H1 (cell line): Measurements from ENCODE around the gene CTNNBL1. TPM values are rescaled to one million over a fixed set of nuclear protein-coding genes. Genes with fewer than 3 reads are reported as not detected.

Experiments
- CTCF ChIA-PET: fragments of 300-600 bp; sonication (Branson Sonifier 250); formaldehyde crosslinking; loops from one replicate; lab custom pipeline; 2021; ENCODE audit not compliant: partially characterized antibody; lab: Charles Lee
- POLR2A ChIA-PET: fragments of 300-600 bp; sonication (Branson Sonifier 250); formaldehyde crosslinking; loops from one replicate; lab custom pipeline; 2021; ENCODE audit warnings: inconsistent platforms; ENCODE audit not compliant: partially characterized antibody; lab: Charles Lee
- DNase-seq, 2 experiments: peaks; one replicate each; pipeline versions ENCODE4 v3.0.0 to v3.0.0-alpha.2; 2010 to 2022; ENCODE audit warnings: low spot score in 2 of 2, low read depth in 1 of 2, mixed read lengths in 1 of 2
- FAIRE-seq: peaks from 2 replicates; lab custom pipeline; 2011; peaks lifted over from hg19 to GRCh38; lab: Jason Lieb, UNC
- H2AFZ ChIP-seq: 2 replicates; pipeline ENCODE4 v1.8.1; 2012; ENCODE audit warnings: low read length, inconsistent platforms
- H2AK5ac ChIP-seq: 2 replicates; pipeline ENCODE4 v1.6.1; 2013; ENCODE audit warnings: low read depth, low read length
- H2BK120ac ChIP-seq: replicated peaks from 2 replicates; pipeline ENCODE3; 2013; ENCODE audit warnings: low read depth, low read length, inconsistent platforms
- H2BK12ac ChIP-seq: 2 replicates; pipeline ENCODE4 v1.6.1; 2013; ENCODE audit warnings: low read depth, low read length
- H2BK15ac ChIP-seq: 2 replicates; pipeline ENCODE4 v1.6.1; 2013; ENCODE audit warnings: low read length
- H2BK20ac ChIP-seq: 2 replicates; pipeline ENCODE4 v1.6.1; 2013; ENCODE audit warnings: low read length
- H2BK5ac ChIP-seq: 2 replicates; pipeline ENCODE4 v1.6.1; 2013; ENCODE audit warnings: low read depth, low read length
- H3K14ac ChIP-seq: 2 replicates; pipeline ENCODE4 v1.6.1; 2013; ENCODE audit warnings: inconsistent platforms; ENCODE audit not compliant: insufficient read length
- H3K18ac ChIP-seq: 2 replicates; pipeline ENCODE4 v1.6.1; 2013; ENCODE audit warnings: low read length; ENCODE audit errors: extremely low read depth
- H3K23ac ChIP-seq: 2 replicates; pipeline ENCODE4 v1.6.1; 2013; ENCODE audit warnings: inconsistent platforms; ENCODE audit not compliant: insufficient read length
- H3K23me2 ChIP-seq: 2 replicates; pipeline ENCODE4 v1.6.1; 2013; ENCODE audit warnings: low read depth, low read length
- H3K27ac ChIP-seq: 2 replicates; pipeline ENCODE4 v1.6.1; 2011; ENCODE audit warnings: low read depth, low read length, inconsistent platforms
- H3K27me3 ChIP-seq, 4 experiments: replicated peaks in 1 of 4; 1 replicate in 1 of 4; 2 replicates in 3 of 4; pipeline versions ENCODE4 v1.6.1 to v1.8.1; 2011 to 2013; ENCODE audit warnings: low read length in 3 of 4, mild to moderate bottlenecking in 3 of 4, inconsistent platforms in 2 of 4, mixed read lengths in 2 of 4, moderate library complexity in 1 of 4; ENCODE audit not compliant: control insufficient read depth in 3 of 4, insufficient read depth in 3 of 4; ENCODE audit errors: extremely low read depth in 1 of 4
- H3K36me3 ChIP-seq, 4 experiments: 2 replicates each; pipeline versions ENCODE4 v1.6.1 to v1.8.1; 2011 to 2013; ENCODE audit warnings: mild to moderate bottlenecking in 4 of 4, low read length in 3 of 4, moderate library complexity in 2 of 4, control low read depth in 1 of 4, inconsistent platforms in 1 of 4; ENCODE audit not compliant: insufficient read depth in 4 of 4, control insufficient read depth in 2 of 4
- H3K4ac ChIP-seq: replicated peaks from 2 replicates; pipeline ENCODE3; 2013; ENCODE audit warnings: low read length, low read depth, mixed read lengths, inconsistent platforms; ENCODE audit not compliant: insufficient read length
- H3K4me1 ChIP-seq, 4 experiments: replicated peaks in 1 of 4; 1 replicate in 1 of 4; 2 replicates in 3 of 4; pipeline versions ENCODE4 v1.6.1 to v1.8.1; 2011 to 2013; ENCODE audit warnings: low read length in 3 of 4, inconsistent platforms in 2 of 4, mixed read lengths in 1 of 4; ENCODE audit not compliant: insufficient read depth in 4 of 4, control insufficient read depth in 3 of 4
- H3K4me2 ChIP-seq, 2 experiments: 2 replicates each; pipeline versions ENCODE4 v1.6.1 to v1.8.1; 2011 to 2013; ENCODE audit warnings: low read depth in 2 of 2, low read length in 2 of 2, control low read depth in 1 of 2, inconsistent platforms in 1 of 2, mild to moderate bottlenecking in 1 of 2; ENCODE audit not compliant: insufficient read depth in 1 of 2
- H3K4me3 ChIP-seq, 4 experiments: fragments of 200-600, 300-600 bp in 1 of 4; sonication (generic), shearing (Covaris generic), sonication (Bioruptor Twin) in 1 of 4; 2 replicates each; pipeline versions ENCODE4 v1.5.1 to v1.8.1; 2011 to 2016; ENCODE audit warnings: low read length in 4 of 4, low read depth in 3 of 4, control low read depth in 2 of 4, inconsistent platforms in 2 of 4, mild to moderate bottlenecking in 2 of 4, mixed read lengths in 1 of 4, moderate library complexity in 1 of 4; ENCODE audit not compliant: insufficient read depth in 2 of 4; ENCODE audit errors: extremely low read depth in 1 of 4
- H3K56ac ChIP-seq: replicated peaks from 2 replicates; pipeline ENCODE3; 2013; ENCODE audit warnings: low read depth, mild to moderate bottlenecking, mixed read lengths, low read length, inconsistent platforms; ENCODE audit not compliant: insufficient read length
- H3K79me1 ChIP-seq: 2 replicates; pipeline ENCODE4 v1.6.1; 2013; ENCODE audit warnings: low read depth, low read length, control low read depth
- H3K79me2 ChIP-seq, 2 experiments: 2 replicates each; pipeline versions ENCODE4 v1.6.1 to v1.8.1; 2012 to 2013; ENCODE audit warnings: low read length in 2 of 2, mild to moderate bottlenecking in 2 of 2, inconsistent platforms in 1 of 2; ENCODE audit not compliant: insufficient read depth in 2 of 2, control insufficient read depth in 1 of 2
- H3K9ac ChIP-seq, 4 experiments: replicated peaks in 1 of 4; 1 replicate in 1 of 4; 2 replicates in 3 of 4; pipeline versions ENCODE4 v1.6.1 to v1.8.1; 2011 to 2013; ENCODE audit warnings: low read depth in 3 of 4, low read length in 3 of 4, control low read depth in 2 of 4, mild to moderate bottlenecking in 2 of 4, moderate library complexity in 2 of 4, inconsistent platforms in 1 of 4; ENCODE audit errors: extremely low read depth in 1 of 4
- H3K9me3 ChIP-seq, 2 experiments: 2 replicates each; pipeline versions ENCODE4 v1.6.1 to v1.8.1; 2012 to 2013; ENCODE audit warnings: mild to moderate bottlenecking in 2 of 2, moderate library complexity in 2 of 2, control low read depth in 1 of 2, inconsistent platforms in 1 of 2, low read depth in 1 of 2, low read length in 1 of 2, mixed read lengths in 1 of 2; ENCODE audit not compliant: insufficient read depth in 2 of 2
- H4K20me1 ChIP-seq, 2 experiments: replicated peaks in 1 of 2; 2 replicates each; pipeline versions ENCODE3 to v1.8.1; 2011 to 2013; ENCODE audit warnings: inconsistent platforms in 2 of 2, low read length in 2 of 2, mild to moderate bottlenecking in 1 of 2; ENCODE audit not compliant: insufficient read depth in 2 of 2, control insufficient read depth in 1 of 2
- H4K5ac ChIP-seq: 2 replicates; pipeline ENCODE4 v1.6.1; 2013; ENCODE audit warnings: low read length, low read depth, mixed read lengths, inconsistent platforms; ENCODE audit not compliant: insufficient read length
- H4K8ac ChIP-seq: 2 replicates; pipeline ENCODE4 v1.8.0; 2013; ENCODE audit warnings: mild to moderate bottlenecking, moderate library complexity, low read length, inconsistent platforms; ENCODE audit not compliant: insufficient read depth; ENCODE audit errors: extremely low read depth
- H4K91ac ChIP-seq: replicated peaks from 2 replicates; pipeline ENCODE3; 2013; ENCODE audit warnings: low read length, mixed read lengths, inconsistent platforms; ENCODE audit not compliant: insufficient read length
- BRCA1 ChIP-seq: IDR thresholded peaks from 2 replicates; pipeline ENCODE4 v1.6.1; 2012; ENCODE audit warnings: low read depth, low read length, improper control_type of control experiment
- CREB1 ChIP-seq: IDR thresholded peaks from 2 replicates; pipeline ENCODE4 v1.6.1; 2012; ENCODE audit warnings: inconsistent platforms
- EZH2 ChIP-seq: fragments of 200-600 bp; sonication (generic); IDR thresholded peaks from 2 replicates; pipeline ENCODE4 v1.7.1; 2012; ENCODE audit warnings: low read depth, mild to moderate bottlenecking, moderate library complexity, low read length, inconsistent platforms; ENCODE audit not compliant: severe bottlenecking
- HDAC6 ChIP-seq: IDR thresholded peaks from one replicate; pipeline ENCODE4 v1.7.1; 2012; ENCODE audit warnings: low read depth, mild to moderate bottlenecking, inconsistent platforms, low read length, moderate library complexity
- RBBP5 ChIP-seq: IDR thresholded peaks from 2 replicates; pipeline ENCODE4 v1.7.1; 2012; ENCODE audit warnings: low read depth, mild to moderate bottlenecking, inconsistent platforms, low read length, moderate library complexity, borderline replicate concordance
- RFX5 ChIP-seq: IDR thresholded peaks from 2 replicates; pipeline ENCODE4 v1.6.1; 2011; ENCODE audit warnings: low read depth, low read length, improper control_type of control experiment, borderline replicate concordance
- RXRA ChIP-seq: IDR thresholded peaks from 2 replicates; pipeline ENCODE4 v1.6.1; 2011; ENCODE audit warnings: low read depth, mild to moderate bottlenecking, low read length, moderate library complexity; ENCODE audit not compliant: insufficient read depth
- TEAD4 ChIP-seq: IDR thresholded peaks from 2 replicates; pipeline ENCODE4 v1.6.1; 2012; ENCODE audit warnings: low read depth, low read length, inconsistent platforms, mixed read lengths
- ZNF274 ChIP-seq: IDR thresholded peaks from 2 replicates; pipeline ENCODE4 v1.7.0; 2012; ENCODE audit warnings: low read length, borderline replicate concordance; ENCODE audit errors: extremely low read depth
- WGBS, 2 experiments: shearing (Covaris generic) in 1 of 2; methylation state at CpG; one replicate each; pipeline versions ENCODE4 v1.1.6 to v1.1.7; 2013 to 2015; ENCODE audit warnings: low lambda C conversion rate in 2 of 2, mixed read lengths in 2 of 2, inconsistent platforms in 1 of 2, low coverage in 1 of 2, missing lambda C conversion rate in 1 of 2; ENCODE audit not compliant: insufficient replicate concordance in 2 of 2, insufficient coverage in 1 of 2, insufficient read length in 1 of 2; ENCODE audit errors: extremely low coverage in 1 of 2, missing lambda C conversion rate in 1 of 2; 5-methylcytosine and 5-hydroxymethylcytosine counted together
- polyA plus RNA-seq, 7 experiments: library from polyadenylated mRNA; depleted of rRNA in 3 of 7; stranded (reverse) in 5 of 7; unstranded in 2 of 7; fragments of >200 nt in 5 of 7; fragments of 200-250 nt in 2 of 7; gene quantifications; 1 replicate in 5 of 7; 2 replicates in 1 of 7; 4 replicates in 1 of 7; pipeline versions ENCODE4 v1.2.1 to v1.2.3, GENCODE V29; 2011 to 2013; ENCODE audit warnings: missing spikeins in 2 of 7, mixed read lengths in 2 of 7
- total RNA-seq: library from RNA; stranded (reverse); fragmentation: NEBNext Ultra II Directional; extraction: Animal tissue kit (Norgen Biotek cat#: 25700); gene quantifications from 2 replicates; pipeline ENCODE4 v1.2.1, GENCODE V29; 2021

Gene CTNNBL1
- total and polyA plus RNA-seq, 2 of the 8 experiments (the other 6 are each of a cell fraction or from before 2014, with no cell fraction given), result 19.6 to 81.6 TPM

GRCh38 chr20:37845241-37845681, 151.4 kb downstream of the CTNNBL1 start:
- 0 out of 8 replicates have a peak, but pooled peaks cover 0 to 3% (median 0%) of the 10 kb centered on the region in 4 experiments for H3K36me3 ChIP-seq
- no peaks in the 10 kb centered on the region for H3K79me1 ChIP-seq
- H3K9me3 ChIP-seq, result no peaks in the 10 kb centered on the region
- H2AFZ ChIP-seq, result no peak overlapping the region
- H2BK20ac ChIP-seq, result no peak overlapping the region
- DNase-seq (no peak), FAIRE-seq (no peak)
- H3K4me2 ChIP-seq, result no peak overlapping the region
- H2BK15ac ChIP-seq, result no peak overlapping the region
- H3K27ac ChIP-seq, result no peak overlapping the region
- no peak overlapping the region for H2BK120ac ChIP-seq
- no peak for TF ChIP-seq CREB1
- TF ChIP-seq ZNF274, result no peak
- TF ChIP-seq EZH2, result no peak
- TF ChIP-seq RXRA, result no peak
- no peak for TF ChIP-seq HDAC6
- TF ChIP-seq RBBP5, result no peak
- no peak for TF ChIP-seq TEAD4
- TF ChIP-seq RFX5, result no peak
- TF ChIP-seq BRCA1, result no peak
- no peak overlapping the region for H4K91ac ChIP-seq
- H3K18ac ChIP-seq, result peak overlapping the region; percentile 48; the same call in 1 of the 2 replicates
- no peak overlapping the region for H4K5ac ChIP-seq
- H4K20me1 ChIP-seq, result no peaks in the 10 kb centered on the region
- H3K4me3 ChIP-seq, result no peak overlapping the region
- H2BK12ac ChIP-seq, result no peak overlapping the region
- ChIA-PET POLR2A (no interaction called here), CTCF (interaction anchor here (1.3 to 2.0 kb wide), 2 partner anchors 49 to 87 kb away, joined by 4 to 6 read pairs; no protein-coding TSS in a partner anchor)
- no peak overlapping the region for H3K14ac ChIP-seq
- H3K4ac ChIP-seq, result no peak overlapping the region
- no peak overlapping the region for H3K56ac ChIP-seq
- no peaks in the 10 kb centered on the region for H3K79me2 ChIP-seq
- WGBS, 2 experiments, result 78% methylated on average over 10 of the region's 10 CpGs; no CpG with 5 or more reads in 1 of the 2 experiments
- no peak overlapping the region for H2BK5ac ChIP-seq
- H3K23ac ChIP-seq, result no peak overlapping the region
- no peaks in the 10 kb centered on the region for H3K27me3 ChIP-seq
- H3K23me2 ChIP-seq, result no peaks in the 10 kb centered on the region
- peak overlapping the region; percentile 78; the same call in 1 of the 2 replicates for H2AK5ac ChIP-seq
- peaks cover 2 to 19% (median 11%) of the 10 kb centered on the region in 4 experiments; a peak in 5 of 7 replicates for H3K4me1 ChIP-seq
- peak overlapping the region; percentile 14; the same call in 1 of the 2 replicates for H4K8ac ChIP-seq
- no peak overlapping the region for H3K9ac ChIP-seq
